Ecto neural progenitor cell (in vitro differentiated cells): Measurements from ENCODE around the gene PCDHGA5.
"Not testable (repeated sequence)": the region's sequence is repeated elsewhere in the genome, so short reads cannot be mapped to it uniquely, and the experiment has no call there.

Experiments used
- DNase-seq: peaks from one replicate; pipeline ENCODE4 v3.0.0-alpha.2; 2018; ENCODE audit warnings: low spot score

The PCDHGA5 gene

DNA sequence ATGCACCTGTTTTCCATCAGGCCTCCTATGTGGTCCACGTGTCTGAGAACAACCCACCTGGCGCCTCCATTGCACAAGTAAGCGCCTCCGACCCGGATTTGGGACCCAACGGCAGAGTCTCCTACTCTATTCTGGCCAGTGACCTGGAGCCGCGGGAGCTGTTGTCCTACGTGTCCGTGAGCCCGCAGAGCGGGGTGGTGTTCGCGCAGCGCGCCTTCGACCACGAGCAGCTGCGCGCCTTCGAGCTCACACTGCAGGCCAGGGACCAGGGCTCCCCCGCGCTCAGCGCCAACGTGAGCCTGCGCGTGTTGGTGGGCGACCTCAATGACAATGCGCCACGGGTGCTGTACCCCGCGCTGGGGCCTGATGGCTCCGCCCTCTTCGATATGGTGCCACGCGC is 12.4 kb upstream of the PCDHGA5 start:
- no peak for DNase-seq

DNA sequence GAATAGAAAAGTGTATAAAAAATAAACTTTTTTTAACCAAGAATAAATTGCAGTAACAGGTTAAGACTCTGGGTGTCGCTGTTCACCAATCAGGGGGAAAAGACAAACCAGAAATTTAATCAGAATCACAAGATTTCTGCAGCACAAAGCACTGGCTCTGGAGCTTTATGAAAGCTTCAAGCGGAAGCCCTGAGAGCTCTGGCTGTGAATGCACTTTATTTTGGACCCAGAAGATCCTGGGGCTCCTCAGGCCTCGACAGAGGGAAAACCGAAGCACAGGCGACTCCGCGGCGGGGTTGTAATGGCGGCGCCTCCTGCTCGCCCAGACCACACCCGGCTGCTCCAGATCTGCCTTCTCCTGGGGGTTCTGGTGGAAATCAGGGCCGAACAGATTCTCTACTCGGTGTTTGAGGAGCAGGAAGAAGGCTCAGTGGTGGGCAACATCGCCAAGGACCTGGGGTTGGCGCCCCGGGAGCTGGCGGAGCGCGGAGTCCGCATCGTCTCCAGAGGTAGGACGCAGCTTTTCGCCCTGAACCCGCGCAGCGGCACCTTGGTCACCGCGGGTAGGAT is 9.0 kb upstream of the PCDHGA5 start, which contains the start of gene PCDHGA4:
Gene PCDHGA4 (plus strand): TSS at position 122 of the 570 bp plus-strand sequence. CDS start 87 bp downstream, at position 209.
- DNase-seq: no peak

GRCh38 chr5:141355641-141356040 is 8.3 kb upstream of the PCDHGA5 start:
- no peak for DNase-seq

DNA sequence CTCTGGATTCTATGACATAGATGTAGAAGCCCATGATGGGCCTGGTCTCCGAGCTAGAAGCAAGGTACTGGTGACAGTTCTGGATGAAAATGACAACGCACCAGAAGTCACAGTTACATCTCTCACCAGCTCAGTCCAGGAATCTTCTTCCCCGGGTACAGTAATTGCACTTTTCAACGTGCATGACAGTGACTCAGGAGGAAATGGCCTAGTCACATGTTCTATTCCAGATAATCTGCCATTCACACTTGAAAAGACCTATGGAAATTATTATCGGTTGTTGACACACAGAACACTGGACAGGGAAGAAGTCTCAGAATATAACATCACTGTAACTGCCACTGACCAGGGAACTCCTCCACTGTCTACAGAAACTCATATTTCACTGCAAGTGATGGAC is 7.8 kb upstream of the PCDHGA5 start:
- no peak for DNase-seq

DNA sequence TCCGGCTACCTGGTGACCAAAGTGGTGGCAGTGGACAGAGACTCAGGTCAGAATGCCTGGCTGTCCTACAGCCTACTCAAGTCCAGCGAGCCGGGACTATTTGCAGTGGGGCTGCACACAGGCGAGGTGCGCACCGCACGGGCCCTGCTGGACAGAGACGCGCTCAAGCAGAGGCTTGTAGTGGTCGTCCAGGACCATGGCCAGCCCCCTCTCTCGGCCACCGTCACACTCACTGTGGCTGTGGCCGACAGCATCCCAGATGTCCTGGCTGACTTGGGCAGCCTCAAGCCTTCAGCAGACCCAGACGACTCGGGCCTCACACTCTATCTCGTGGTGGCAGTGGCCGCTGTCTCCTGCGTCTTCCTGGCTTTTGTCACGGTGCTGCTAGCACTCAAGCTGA is 7.0 kb upstream of the PCDHGA5 start:
- DNase-seq: no peak

DNA sequence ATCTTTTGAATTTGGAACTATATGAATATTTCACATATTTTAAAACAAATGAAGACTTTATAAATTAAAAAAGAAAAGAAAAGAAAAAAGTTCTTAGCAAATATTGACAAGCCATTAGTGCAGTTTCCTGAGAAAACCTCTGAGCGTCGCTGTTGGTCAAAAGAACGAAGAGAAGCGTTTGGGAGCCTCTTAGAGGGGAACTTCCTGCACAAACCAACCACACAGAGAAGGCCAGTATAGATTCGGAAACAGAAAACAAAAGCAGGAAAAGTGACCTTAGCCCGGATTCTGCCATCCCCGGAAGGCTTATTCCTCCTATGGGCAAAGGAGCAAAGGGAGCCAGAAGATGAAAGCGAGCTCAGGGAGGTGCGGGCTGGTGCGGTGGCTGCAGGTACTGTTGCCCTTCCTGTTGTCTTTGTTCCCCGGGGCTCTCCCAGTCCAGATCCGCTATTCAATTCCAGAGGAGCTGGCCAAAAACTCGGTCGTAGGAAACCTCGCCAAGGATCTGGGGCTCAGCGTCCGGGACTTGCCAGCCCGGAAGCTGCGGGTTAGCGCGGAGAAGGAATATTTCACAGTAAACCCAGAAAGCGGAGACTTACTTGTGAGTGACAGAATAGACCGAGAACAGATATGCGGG is 4.1 kb upstream of the PCDHGA5 start, which contains the start of gene PCDHGB2:
Gene PCDHGB2 (plus strand): TSS at position 205 of the 637 bp plus-strand sequence. CDS start 142 bp downstream, at position 347.
- no peak for DNase-seq

DNA sequence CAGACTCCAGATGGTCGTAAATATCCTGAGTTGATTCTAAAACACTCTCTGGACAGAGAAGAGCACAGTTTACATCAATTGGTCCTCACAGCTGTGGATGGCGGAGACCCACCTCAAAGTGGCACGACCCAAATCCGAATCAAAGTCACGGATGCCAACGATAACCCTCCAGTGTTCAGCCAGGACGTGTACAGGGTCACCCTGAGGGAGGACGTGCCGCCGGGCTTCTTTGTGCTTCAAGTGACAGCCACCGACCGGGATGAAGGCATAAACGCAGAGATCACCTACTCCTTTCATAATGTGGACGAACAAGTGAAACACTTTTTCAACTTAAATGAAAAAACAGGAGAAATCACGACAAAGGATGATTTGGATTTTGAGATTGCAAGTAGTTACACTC is 3.3 kb upstream of the PCDHGA5 start:
- no peak for DNase-seq

- DNase-seq: no peak
Observed at GRCh38 chr5:141362719-141363118, 1.2 kb upstream of the PCDHGA5 start.

- DNase-seq: no peak
Observed at GRCh38 chr5:141366016-141366896, 2.3 kb downstream of the PCDHGA5 start.

GRCh38 chr5:141369994-141370848 is 6.3 kb downstream of the PCDHGA5 start, which contains the start of gene PCDHGB3:
PCDHGB3 (plus strand) TSS chr5:141370242; CDS start chr5:141370395, 153 bp downstream.
- no peak for DNase-seq

DNA sequence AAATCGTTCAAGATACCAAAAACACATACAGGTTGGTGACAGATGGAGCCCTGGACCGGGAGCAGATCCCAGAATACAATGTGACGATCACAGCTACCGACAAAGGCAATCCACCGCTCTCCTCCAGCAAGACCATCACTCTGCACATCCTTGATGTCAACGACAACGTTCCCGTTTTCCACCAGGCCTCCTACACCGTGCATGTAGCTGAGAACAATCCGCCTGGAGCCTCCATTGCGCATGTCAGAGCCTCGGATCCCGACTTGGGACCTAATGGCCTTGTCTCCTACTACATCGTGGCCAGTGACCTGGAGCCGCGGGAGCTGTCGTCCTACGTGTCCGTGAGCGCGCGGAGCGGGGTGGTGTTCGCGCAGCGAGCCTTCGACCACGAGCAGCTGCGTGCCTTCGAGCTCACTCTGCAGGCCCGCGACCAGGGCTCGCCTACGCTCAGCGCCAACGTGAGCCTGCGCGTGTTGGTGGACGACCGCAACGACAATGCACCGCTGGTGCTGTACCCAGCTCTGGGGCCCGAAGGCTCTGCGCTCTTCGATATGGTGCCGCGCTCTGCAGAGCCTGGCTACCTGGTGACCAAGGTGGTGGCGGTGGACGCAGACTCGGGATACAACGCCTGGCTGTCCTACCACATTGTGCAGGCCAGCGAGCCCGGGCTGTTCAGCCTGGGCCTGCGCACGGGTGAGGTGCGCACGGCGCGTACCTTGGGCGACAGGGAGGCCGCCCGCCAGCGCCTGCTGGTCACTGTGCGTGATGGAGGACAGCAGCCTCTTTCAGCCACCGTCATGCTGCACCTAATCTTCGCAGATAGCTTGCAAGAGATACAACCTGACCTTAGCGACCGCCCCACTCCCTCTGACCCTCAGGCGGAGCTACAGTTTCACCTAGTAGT is 7.9 kb downstream of the PCDHGA5 start:
- no peak for DNase-seq

DNA sequence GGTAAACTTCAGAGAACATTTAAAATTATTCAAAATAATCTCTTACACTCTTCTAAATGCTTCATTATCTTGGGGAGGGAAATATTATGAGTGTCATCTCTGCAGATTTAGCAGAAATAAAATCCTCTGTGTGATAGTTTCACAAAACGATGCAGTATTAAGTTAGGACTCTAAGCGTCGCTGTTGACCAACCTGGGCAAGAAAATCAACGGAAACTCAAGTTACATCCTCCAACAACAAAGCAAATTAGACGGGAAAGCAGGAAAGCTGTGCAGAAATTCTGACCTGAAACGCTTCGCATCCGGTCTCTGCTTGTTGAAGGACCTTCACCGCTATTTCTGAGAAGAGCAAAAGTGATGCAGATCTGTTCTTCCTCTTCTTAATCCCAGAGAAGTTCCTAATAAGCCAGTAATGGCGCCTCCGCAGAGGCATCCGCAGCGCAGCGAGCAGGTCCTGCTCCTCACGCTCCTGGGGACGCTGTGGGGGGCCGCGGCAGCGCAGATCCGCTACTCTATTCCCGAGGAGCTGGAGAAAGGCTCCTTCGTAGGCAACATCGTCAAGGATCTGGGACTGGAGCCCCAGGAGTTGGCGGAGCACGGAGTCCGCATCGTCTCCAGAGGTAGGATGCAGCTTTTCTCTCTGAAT is 9.8 kb downstream of the PCDHGA5 start, which contains the start of gene PCDHGA6:
Gene PCDHGA6 (plus strand): TSS at position 219 of the 645 bp plus-strand sequence. CDS start 193 bp downstream, at position 412.
- no peak for DNase-seq

DNA sequence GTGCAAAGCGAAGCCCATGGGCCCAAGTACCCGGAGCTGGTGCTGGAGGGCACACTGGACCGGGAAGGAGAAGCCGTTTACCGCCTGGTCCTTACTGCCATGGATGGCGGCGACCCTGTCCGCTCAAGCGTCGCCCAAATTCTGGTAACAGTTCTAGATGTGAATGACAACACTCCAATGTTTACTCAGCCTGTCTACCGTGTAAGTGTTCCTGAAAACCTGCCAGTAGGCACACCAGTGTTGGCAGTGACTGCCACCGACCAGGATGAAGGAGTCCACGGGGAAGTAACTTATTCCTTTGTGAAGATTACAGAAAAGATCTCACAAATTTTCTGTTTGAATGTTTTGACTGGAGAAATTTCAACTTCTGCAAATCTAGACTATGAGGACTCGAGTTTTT is 10.7 kb downstream of the PCDHGA5 start:
- DNase-seq: no peak

GRCh38 chr5:141375444-141376155 is 11.6 kb downstream of the PCDHGA5 start:
- not testable (repeated sequence) for DNase-seq

- DNase-seq: no peak
Observed at GRCh38 chr5:141382469-141383294, 18.7 kb downstream of the PCDHGA5 start, which contains the start of gene PCDHGA7. PCDHGA7 (plus strand) TSS chr5:141382742; CDS start chr5:141382900, 158 bp downstream.

- no peak for DNase-seq
Observed at GRCh38 chr5:141383345-141383744, 19.4 kb downstream of the PCDHGA5 start.

DNA sequence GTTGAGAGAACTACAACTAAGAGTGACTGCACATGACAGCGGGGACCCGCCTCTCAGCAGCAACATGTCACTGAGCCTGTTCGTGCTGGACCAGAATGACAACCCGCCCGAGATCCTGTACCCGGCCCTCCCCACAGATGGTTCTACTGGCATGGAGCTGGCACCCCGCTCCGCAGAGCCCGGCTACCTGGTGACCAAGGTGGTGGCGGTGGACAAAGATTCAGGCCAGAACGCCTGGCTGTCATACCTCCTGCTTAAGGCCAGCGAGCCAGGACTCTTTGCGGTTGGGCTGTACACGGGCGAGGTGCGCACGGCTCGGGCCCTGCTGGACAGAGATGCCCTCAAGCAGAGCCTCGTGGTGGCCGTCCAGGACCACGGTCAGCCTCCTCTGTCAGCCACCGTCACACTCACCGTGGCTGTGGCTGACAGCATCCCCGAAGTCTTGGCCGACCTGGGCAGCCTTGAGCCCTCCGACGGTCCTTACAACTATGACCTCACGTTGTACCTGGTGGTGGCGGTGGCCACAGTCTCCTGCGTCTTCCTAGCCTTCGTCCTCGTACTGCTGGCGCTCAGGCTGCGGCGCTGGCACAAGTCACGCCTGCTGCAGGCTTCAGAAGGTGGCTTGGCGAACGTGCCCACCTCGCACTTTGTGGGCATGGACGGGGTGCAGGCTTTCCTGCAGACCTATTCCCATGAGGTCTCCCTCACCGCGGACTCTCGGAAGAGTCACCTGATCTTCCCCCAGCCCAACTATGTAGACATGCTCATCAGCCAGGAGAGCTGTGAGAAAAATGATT is 20.7 kb downstream of the PCDHGA5 start:
- no peak for DNase-seq
